SK-N-SH treated with all-trans-retinoic acid at 6 μM for 48 hours (cell line): ENCODE measurements around the gene MYRF.

Source experiments
- ATAC-seq: fragments of 200-7000 bp; cut with Tn5 transposase; 3 replicates; pipeline ENCODE4 v1.9.1; 2020; ENCODE audit warnings: mild to moderate bottlenecking, moderate library complexity
- ARNTL ChIP-seq: fragments of 450-650 bp; formaldehyde crosslinking; IDR thresholded peaks from 2 replicates; pipeline ENCODE4 v1.5.0; 2020; ENCODE audit warnings: low read depth, mild to moderate bottlenecking, moderate library complexity, borderline replicate concordance
- BACH2 ChIP-seq: fragments of 250-450 bp; sonication (Bioruptor Pico); IDR thresholded peaks from 2 replicates; pipeline ENCODE4 v1.9.0; 2021; ENCODE audit warnings: mild to moderate bottlenecking, borderline replicate concordance
- CREB5 ChIP-seq: fragments of 250-450 bp; sonication (Bioruptor Pico); IDR thresholded peaks from 2 replicates; pipeline ENCODE4 v1.5.1; 2020; ENCODE audit warnings: low read depth, mild to moderate bottlenecking, moderate library complexity
- CSDC2 ChIP-seq: fragments of 250-450 bp; sonication (Bioruptor Pico); IDR thresholded peaks from 2 replicates; pipeline ENCODE4 v1.5.0; 2020; ENCODE audit warnings: mild to moderate bottlenecking, moderate library complexity
- ESRRG ChIP-seq: fragments of 250-450 bp; sonication (Bioruptor Pico); IDR thresholded peaks from 2 replicates; pipeline ENCODE4 v1.6.1; 2021; ENCODE audit warnings: mild to moderate bottlenecking
- GLIS3 ChIP-seq: fragments of 250-450 bp; sonication (Bioruptor Pico); IDR thresholded peaks from 2 replicates; pipeline ENCODE4 v1.5.0; 2020; ENCODE audit warnings: mild to moderate bottlenecking, moderate library complexity
- ISL1 ChIP-seq: fragments of 250-450 bp; sonication (Bioruptor Pico); IDR thresholded peaks from 2 replicates; pipeline ENCODE4 v2.1.2; 2022; ENCODE audit warnings: mild to moderate bottlenecking, moderate library complexity
- OSR1 ChIP-seq: fragments of 250-450 bp; sonication (Bioruptor Pico); IDR thresholded peaks from 2 replicates; pipeline ENCODE4 v1.8.0; 2022; ENCODE audit warnings: moderate library complexity, mild to moderate bottlenecking, inconsistent platforms
- PATZ1 ChIP-seq: fragments of 250-450 bp; sonication (Bioruptor Pico); IDR thresholded peaks from 2 replicates; pipeline ENCODE4 v1.8.0; 2020; ENCODE audit warnings: mild to moderate bottlenecking, moderate library complexity, borderline replicate concordance
- POU6F1 ChIP-seq: fragments of 250-450 bp; sonication (Bioruptor Pico); IDR thresholded peaks from 2 replicates; pipeline ENCODE4 v1.8.0; 2021; ENCODE audit warnings: low read depth, mild to moderate bottlenecking, moderate library complexity, borderline replicate concordance
- PPARA ChIP-seq: fragments of 250-450 bp; sonication (Bioruptor Pico); IDR thresholded peaks from 2 replicates; pipeline ENCODE4 v1.5.0; 2020; ENCODE audit warnings: mild to moderate bottlenecking, borderline replicate concordance
- RARB ChIP-seq: fragments of 250-450 bp; sonication (Bioruptor Pico); IDR thresholded peaks from 2 replicates; pipeline ENCODE4 v1.8.0; 2021; ENCODE audit warnings: mild to moderate bottlenecking, moderate library complexity
- SNAI2 ChIP-seq: fragments of 250-450 bp; sonication (Bioruptor Pico); IDR thresholded peaks from 2 replicates; pipeline ENCODE4 v1.5.0; 2020; ENCODE audit warnings: mild to moderate bottlenecking, moderate library complexity
- TCF4 ChIP-seq: fragments of 250-450 bp; sonication (Bioruptor Pico); IDR thresholded peaks from 2 replicates; pipeline ENCODE4 v1.8.0; 2021; ENCODE audit warnings: mild to moderate bottlenecking, moderate library complexity, borderline replicate concordance
- TOX ChIP-seq: fragments of 250-450 bp; sonication (Bioruptor Pico); IDR thresholded peaks from 2 replicates; pipeline ENCODE4 v1.8.0; 2021; ENCODE audit warnings: mild to moderate bottlenecking, moderate library complexity, borderline replicate concordance
- TSHZ2 ChIP-seq: fragments of 250-450 bp; sonication (Bioruptor Pico); IDR thresholded peaks from 2 replicates; pipeline ENCODE4 v1.5.0; 2020; ENCODE audit warnings: mild to moderate bottlenecking, moderate library complexity
- ZC3H10 ChIP-seq: fragments of 250-450 bp; sonication (Bioruptor Pico); IDR thresholded peaks from 2 replicates; pipeline ENCODE4 v1.5.1; 2021; ENCODE audit warnings: mild to moderate bottlenecking, moderate library complexity
- ZFP3 ChIP-seq: fragments of 250-450 bp; sonication (Bioruptor Pico); IDR thresholded peaks from 2 replicates; pipeline ENCODE4 v1.5.0; 2020; ENCODE audit warnings: mild to moderate bottlenecking, moderate library complexity
- ZFP30 ChIP-seq: fragments of 450-650 bp; formaldehyde crosslinking; IDR thresholded peaks from 2 replicates; pipeline ENCODE4 v1.5.0; 2022; ENCODE audit warnings: mild to moderate bottlenecking, moderate library complexity
- ZNF565 ChIP-seq: fragments of 450-650 bp; formaldehyde crosslinking; conservative IDR thresholded peaks from 2 replicates; pipeline ENCODE4 v1.5.0; 2020; ENCODE audit warnings: low read depth, mild to moderate bottlenecking, moderate library complexity
- ZNF70 ChIP-seq: fragments of 450-650 bp; formaldehyde crosslinking; IDR thresholded peaks from 2 replicates; pipeline ENCODE4 v1.5.0; 2020; ENCODE audit warnings: mild to moderate bottlenecking, moderate library complexity
- ZNF8 ChIP-seq: fragments of 450-650 bp; formaldehyde crosslinking; IDR thresholded peaks from 2 replicates; pipeline ENCODE4 v1.5.0; 2020; ENCODE audit warnings: mild to moderate bottlenecking, moderate library complexity

Gene MYRF

GRCh38 chr11:61737131-61737530 lies 15.3 kb upstream of the MYRF start (continued):
- no peak for TF ChIP-seq POU6F1 (CRISPR knock-in tag)
- TF ChIP-seq RARB (CRISPR knock-in tag), result no peak

GRCh38 chr11:61737636-61738386 lies 14.6 kb upstream of the MYRF start:
- TF ChIP-seq GLIS3 (CRISPR knock-in tag) (no peak), ISL1 (CRISPR knock-in tag) (no peak), ZNF70 (CRISPR knock-in tag) (no peak), ESRRG (CRISPR knock-in tag) (no peak)
- ATAC-seq, result no peak

GRCh38 chr11:61738776-61739175 lies 13.7 kb upstream of the MYRF start:
- ATAC-seq, result no peak
- no peak for TF ChIP-seq OSR1
- TF ChIP-seq CSDC2 (CRISPR knock-in tag), result no peak
- TF ChIP-seq ISL1 (CRISPR knock-in tag), result no peak
- no peak for TF ChIP-seq PATZ1 (CRISPR knock-in tag)
- TF ChIP-seq ZNF8 (CRISPR knock-in tag), result no peak
- TF ChIP-seq ESRRG (CRISPR knock-in tag), result no peak
- no peak for TF ChIP-seq TOX (CRISPR knock-in tag)
- no peak for TF ChIP-seq PPARA (CRISPR knock-in tag)
- TF ChIP-seq ARNTL (CRISPR knock-in tag), result no peak

- ATAC-seq, result no peak
- TF ChIP-seq RARB (CRISPR knock-in tag) (no peak), ZNF565 (CRISPR knock-in tag) (no peak), TCF4 (no peak), SNAI2 (CRISPR knock-in tag) (no peak), ZNF8 (CRISPR knock-in tag) (no peak), ZFP30 (CRISPR knock-in tag) (no peak), PPARA (CRISPR knock-in tag) (no peak), ISL1 (CRISPR knock-in tag) (no peak), PATZ1 (CRISPR knock-in tag) (no peak), ZFP3 (no peak), ESRRG (CRISPR knock-in tag) (no peak), CREB5 (no peak), GLIS3 (CRISPR knock-in tag) (no peak), ZNF70 (CRISPR knock-in tag) (no peak), BACH2 (CRISPR knock-in tag) (no peak), TSHZ2 (CRISPR knock-in tag) (no peak), TOX (CRISPR knock-in tag) (no peak), ARNTL (CRISPR knock-in tag) (no peak), CSDC2 (CRISPR knock-in tag) (no peak), ZC3H10 (CRISPR knock-in tag) (no peak)
Observed at GRCh38 chr11:61739413-61739812, 13.0 kb upstream of the MYRF start.
